Eye (tissue), 1 donor: ENCODE data around the gene INS.

Experiments used
- DNase-seq: peaks from one replicate; pipeline ENCODE4 v3.0.0-alpha.2; 2015

The INS gene

GRCh38 chr11:2143477-2143798 lies 17.6 kb downstream of the INS start:
- peak; percentile 61 for DNase-seq

GRCh38 chr11:2142762-2143202 lies 18.2 kb downstream of the INS start:
- DNase-seq = peak; percentile 33

GRCh38 chr11:2142300-2142759 lies 18.7 kb downstream of the INS start:
- peak; percentile 32 for DNase-seq

GRCh38 chr11:2140411-2141400 lies 20.3 kb downstream of the INS start:
- DNase-seq = peak; percentile 68

GRCh38 chr11:2139621-2140337 lies 21.2 kb downstream of the INS start:
- peak; percentile 59 for DNase-seq

GRCh38 chr11:2139123-2139521 lies 21.9 kb downstream of the INS start, which contains the start of gene IGF2:
TSS of gene IGF2 (minus strand) at chr11:2139389. CDS start at chr11:2135523, 3,866 bp downstream.
- peak; percentile 63 for DNase-seq

GRCh38 chr11:2138431-2139122 lies 22.4 kb downstream of the INS start:
- DNase-seq = peak; percentile 74

- no peak for DNase-seq
Observed at GRCh38 chr11:2138068-2138430, 23.0 kb downstream of the INS start.

- peak; percentile 89 for DNase-seq
Observed at GRCh38 chr11:2137202-2138067, 23.6 kb downstream of the INS start.

- DNase-seq = no peak
Observed at GRCh38 chr11:2136952-2137201, 24.1 kb downstream of the INS start.

- peak; percentile 21 for DNase-seq
Observed at GRCh38 chr11:2136209-2136951, 24.6 kb downstream of the INS start.

GRCh38 chr11:2135648-2136201 lies 25.3 kb downstream of the INS start:
- DNase-seq = no peak

- DNase-seq = no peak
Observed at GRCh38 chr11:2135018-2135569, 25.9 kb downstream of the INS start.

- no peak for DNase-seq
Observed at GRCh38 chr11:2134022-2135010, 26.7 kb downstream of the INS start.

GRCh38 chr11:2133241-2134021 lies 27.6 kb downstream of the INS start:
- DNase-seq = peak; percentile 43

- DNase-seq = peak; percentile 21
Observed at GRCh38 chr11:2132874-2133240, 28.2 kb downstream of the INS start.

GRCh38 chr11:2132246-2132645 lies 28.8 kb downstream of the INS start:
- DNase-seq = no peak

GRCh38 chr11:2131371-2132236 lies 29.4 kb downstream of the INS start:
- DNase-seq = no peak
